ENCODE data around the gene CWC22. TPM values are rescaled to one million over a fixed set of nuclear protein-coding genes. Genes with fewer than 3 reads are reported as not detected.

CWC22 gene
- total RNA-seq, 1 experiment from 2014 or later, result 14.2 TPM

DNA sequence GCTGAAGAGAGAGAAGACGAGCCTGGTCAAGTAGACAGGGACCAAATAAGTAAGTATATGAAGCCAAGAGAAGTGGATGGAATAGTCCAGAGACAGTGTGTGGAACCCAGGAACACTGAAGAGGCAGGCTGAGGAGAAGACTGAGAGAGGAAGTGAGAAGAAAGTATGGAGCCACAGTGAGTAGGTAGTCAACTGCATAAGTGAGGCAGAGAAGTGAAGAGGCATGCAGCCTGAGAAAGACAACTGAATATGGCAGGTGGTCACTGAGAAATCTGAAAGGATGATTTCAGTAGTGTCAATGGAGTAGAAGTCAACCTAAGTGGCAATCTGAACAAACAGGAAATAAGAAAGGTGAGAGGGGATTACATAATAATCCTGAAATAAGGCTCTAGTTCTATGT, 55.4 kb downstream of the CWC22 start:
- no peaks in the 10 kb centered on the region for H3K27me3 ChIP-seq (ENCODE audit: low read length)
- H4K20me1 ChIP-seq (ENCODE audit: low read length), result no peaks in the 10 kb centered on the region
- no peaks in the 10 kb centered on the region for H3K79me2 ChIP-seq (ENCODE audit: low read length)
- ATAC-seq (no peak), DNase-seq (no peak)
- ChIA-PET POLR2A (ENCODE audit: unreplicated experiment) (no interaction called here), CTCF (no interaction called here)
- H3K27ac ChIP-seq (ENCODE audit: low read length), result no peak overlapping the region
- no peak overlapping the region for H3K9ac ChIP-seq (ENCODE audit: low read length)
- H3K36me3 ChIP-seq (ENCODE audit: low read depth, low read length), result peaks cover 33% of the 10 kb centered on the region; the same call in 1 of the 2 replicates
- no peaks in the 10 kb centered on the region for H3K9me2 ChIP-seq (replicated peaks; ENCODE audit: low read length)
- no peak overlapping the region for H3K4me2 ChIP-seq (ENCODE audit: low read length)
- H3F3A ChIP-seq (ENCODE audit: low read length, unreplicated experiment), result no peaks in the 10 kb centered on the region
- H3K4me1 ChIP-seq (ENCODE audit: insufficient read depth, low read length), result peaks cover 15% of the 10 kb centered on the region
- TF ChIP-seq EZH2 (IDR thresholded peaks at IDR 0.05; ENCODE audit: low read length, unreplicated experiment), result no peak
- no peak for TF ChIP-seq EZH2phosphoT487 (IDR thresholded peaks at IDR 0.05; ENCODE audit: borderline replicate concordance, low read length)
- TF ChIP-seq, protein P1, sequence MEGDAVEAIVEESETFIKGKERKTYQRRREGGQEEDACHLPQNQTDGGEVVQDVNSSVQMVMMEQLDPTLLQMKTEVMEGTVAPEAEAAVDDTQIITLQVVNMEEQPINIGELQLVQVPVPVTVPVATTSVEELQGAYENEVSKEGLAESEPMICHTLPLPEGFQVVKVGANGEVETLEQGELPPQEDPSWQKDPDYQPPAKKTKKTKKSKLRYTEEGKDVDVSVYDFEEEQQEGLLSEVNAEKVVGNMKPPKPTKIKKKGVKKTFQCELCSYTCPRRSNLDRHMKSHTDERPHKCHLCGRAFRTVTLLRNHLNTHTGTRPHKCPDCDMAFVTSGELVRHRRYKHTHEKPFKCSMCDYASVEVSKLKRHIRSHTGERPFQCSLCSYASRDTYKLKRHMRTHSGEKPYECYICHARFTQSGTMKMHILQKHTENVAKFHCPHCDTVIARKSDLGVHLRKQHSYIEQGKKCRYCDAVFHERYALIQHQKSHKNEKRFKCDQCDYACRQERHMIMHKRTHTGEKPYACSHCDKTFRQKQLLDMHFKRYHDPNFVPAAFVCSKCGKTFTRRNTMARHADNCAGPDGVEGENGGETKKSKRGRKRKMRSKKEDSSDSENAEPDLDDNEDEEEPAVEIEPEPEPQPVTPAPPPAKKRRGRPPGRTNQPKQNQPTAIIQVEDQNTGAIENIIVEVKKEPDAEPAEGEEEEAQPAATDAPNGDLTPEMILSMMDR (conservative IDR thresholded peaks at IDR 0.05; ENCODE audit: low read depth, low read length), result no peak
- H3K4me3 ChIP-seq (ENCODE audit: low read length), result no peak overlapping the region
- BruUV-seq (replicated peaks), result no TSS peak
- H2AFZ ChIP-seq (ENCODE audit: low read length), result no peak overlapping the region
- no peaks in the 10 kb centered on the region for H3K9me3 ChIP-seq (ENCODE audit: low read length)
- intact Hi-C loops (cut with micrococcal nuclease), result loop anchor here (5.0 kb wide), 1 partner anchor 126 kb away; no protein-coding TSS in a partner anchor

DNA sequence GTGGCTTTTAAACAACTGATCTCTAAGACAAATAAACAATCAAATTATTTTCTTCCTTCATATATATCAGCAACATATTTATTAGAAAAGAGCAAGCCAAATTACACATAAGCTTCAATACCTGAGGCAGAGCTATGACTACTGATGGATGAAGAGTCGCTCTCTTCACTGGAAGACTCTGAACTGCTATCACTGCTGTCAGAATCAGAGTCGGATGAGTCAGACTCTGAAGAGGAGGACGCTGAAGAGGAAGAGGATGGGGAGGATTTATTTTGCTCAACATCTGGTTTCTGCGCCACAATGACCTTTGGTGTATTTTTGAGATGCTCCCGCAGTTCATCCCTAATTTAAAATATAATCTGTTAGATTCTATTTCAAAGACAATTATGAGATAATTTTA, 56.7 kb downstream of the CWC22 start:
- no peak for TF ChIP-seq EZH2phosphoT487 (IDR thresholded peaks at IDR 0.05; ENCODE audit: borderline replicate concordance, low read length)
- no peak for TF ChIP-seq EZH2 (IDR thresholded peaks at IDR 0.05; ENCODE audit: low read length, unreplicated experiment)
- TF ChIP-seq, protein P1 (conservative IDR thresholded peaks at IDR 0.05; ENCODE audit: low read depth, low read length), result no peak
- POLR2A ChIA-PET (ENCODE audit: unreplicated experiment), result no interaction called here
- Histone ChIP-seq H3K27me3 (ENCODE audit: low read length) (no peaks in the 10 kb centered on the region), H3K36me3 (ENCODE audit: low read depth, low read length) (peaks cover 37% of the 10 kb centered on the region; the same call in 1 of the 2 replicates), H3K9me3 (ENCODE audit: low read length) (no peaks in the 10 kb centered on the region), H3K27ac (ENCODE audit: low read length) (no peak overlapping the region), H3F3A (ENCODE audit: low read length, unreplicated experiment) (no peaks in the 10 kb centered on the region), H3K9ac (ENCODE audit: low read length) (no peak overlapping the region), H4K20me1 (ENCODE audit: low read length) (no peaks in the 10 kb centered on the region), H3K9me2 (replicated peaks; ENCODE audit: low read length) (no peaks in the 10 kb centered on the region), H3K4me3 (ENCODE audit: low read length) (no peak overlapping the region), H3K4me2 (ENCODE audit: low read length) (no peak overlapping the region), H3K4me1 (ENCODE audit: insufficient read depth, low read length) (peaks cover 15% of the 10 kb centered on the region), H3K79me2 (ENCODE audit: low read length) (no peaks in the 10 kb centered on the region), H2AFZ (ENCODE audit: low read length) (no peak overlapping the region)
- DNase-seq (no peak), ATAC-seq (no peak)
- intact Hi-C loops (cut with micrococcal nuclease), result loop anchor here (5.0 kb wide), 1 partner anchor 127 kb away; no protein-coding TSS in a partner anchor
- CTCF ChIA-PET, result interaction anchor here (0.6 kb wide), 1 partner anchor 134 kb away, joined by 3 read pairs; no protein-coding TSS in a partner anchor
- BruUV-seq (replicated peaks), result no TSS peak

DNA sequence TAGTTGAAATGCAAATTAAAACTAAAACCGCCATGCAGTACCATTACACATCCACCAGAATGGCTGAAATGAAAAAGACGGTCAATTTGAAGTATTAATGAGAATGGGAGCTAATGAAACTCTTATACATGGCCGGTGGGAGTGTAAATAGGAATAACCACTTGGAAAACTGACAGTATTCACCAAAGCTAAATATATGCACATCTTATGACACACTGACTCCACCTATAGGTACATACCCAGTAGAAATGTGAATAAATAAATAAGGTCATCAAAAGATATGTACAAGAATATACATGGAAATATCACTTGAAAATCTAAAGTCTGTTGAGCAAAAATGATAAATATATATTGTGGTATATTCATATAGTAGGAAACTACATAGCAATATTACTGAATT, 57.7 kb downstream of the CWC22 start:
- Histone ChIP-seq H3K27ac (ENCODE audit: low read length) (no peak overlapping the region), H4K20me1 (ENCODE audit: low read length) (no peaks in the 10 kb centered on the region), H3K4me1 (ENCODE audit: insufficient read depth, low read length) (peaks cover 12% of the 10 kb centered on the region), H3K79me2 (ENCODE audit: low read length) (no peaks in the 10 kb centered on the region), H3K36me3 (ENCODE audit: low read depth, low read length) (peaks cover 43% of the 10 kb centered on the region; the same call in 1 of the 2 replicates), H3K4me2 (ENCODE audit: low read length) (no peak overlapping the region), H3K27me3 (ENCODE audit: low read length) (no peaks in the 10 kb centered on the region), H3F3A (ENCODE audit: low read length, unreplicated experiment) (no peaks in the 10 kb centered on the region), H3K4me3 (ENCODE audit: low read length) (no peak overlapping the region), H3K9ac (ENCODE audit: low read length) (no peak overlapping the region), H3K9me3 (ENCODE audit: low read length) (no peaks in the 10 kb centered on the region), H3K9me2 (replicated peaks; ENCODE audit: low read length) (no peaks in the 10 kb centered on the region), H2AFZ (ENCODE audit: low read length) (no peak overlapping the region)
- ChIA-PET POLR2A (ENCODE audit: unreplicated experiment) (no interaction called here), CTCF (no interaction called here)
- no TSS peak for BruUV-seq (replicated peaks)
- intact Hi-C loops (cut with micrococcal nuclease), result no loop called here
- ATAC-seq (no peak), DNase-seq (no peak)
- TF ChIP-seq, protein P1 (conservative IDR thresholded peaks at IDR 0.05; ENCODE audit: low read depth, low read length), result 0 out of 2 replicates have a peak, but pooled peaks have one; percentile 21
- no peak for TF ChIP-seq EZH2phosphoT487 (IDR thresholded peaks at IDR 0.05; ENCODE audit: borderline replicate concordance, low read length)

Measured in PC-3 (cell line).